Body of pancreas (tissue), 4 donors: ENCODE measurements around the gene GRIA3.

ENCODE experiments used
- CTCF ChIP-seq, 7 experiments: fragments of 450-650 bp in 4 of 7; fragments of 200-600 bp in 3 of 7; sonication (generic) in 3 of 7; IDR thresholded peaks; one replicate each; pipeline ENCODE4 v1.5.1; 2016 to 2019; ENCODE audit warnings: antibody characterized with exemption in 7 of 7
- POLR2A ChIP-seq, 3 donors: fragments of 450-650 bp; IDR thresholded peaks; one replicate each; pipeline ENCODE4 v1.6.1; 2016; ENCODE audit warnings: antibody characterized with exemption in 3 of 3, mild to moderate bottlenecking in 2 of 3

- TF ChIP-seq CTCF (IDR thresholded peaks at IDR 0.05) (no peak), POLR2A (IDR thresholded peaks at IDR 0.05) (no peak)
Observed at GRCh38 chrX:123254457-123254856, 70.4 kb downstream of the GRIA3 start.
